ENCODE data around the gene TANC2.
A peak's percentile ranks its signal among the peaks of the same experiment; 100 is the strongest.
"Not testable (repeated sequence)": the region's sequence is repeated elsewhere in the genome, so short reads cannot be mapped to it uniquely, and the experiment has no call there.

The TANC2 gene

GRCh38 chr17:62964506-62964905 is 1.5 kb upstream of the TANC2 start:
- no peak for DNase-seq (ENCODE audit: low read depth in 2 of 2)

DNA sequence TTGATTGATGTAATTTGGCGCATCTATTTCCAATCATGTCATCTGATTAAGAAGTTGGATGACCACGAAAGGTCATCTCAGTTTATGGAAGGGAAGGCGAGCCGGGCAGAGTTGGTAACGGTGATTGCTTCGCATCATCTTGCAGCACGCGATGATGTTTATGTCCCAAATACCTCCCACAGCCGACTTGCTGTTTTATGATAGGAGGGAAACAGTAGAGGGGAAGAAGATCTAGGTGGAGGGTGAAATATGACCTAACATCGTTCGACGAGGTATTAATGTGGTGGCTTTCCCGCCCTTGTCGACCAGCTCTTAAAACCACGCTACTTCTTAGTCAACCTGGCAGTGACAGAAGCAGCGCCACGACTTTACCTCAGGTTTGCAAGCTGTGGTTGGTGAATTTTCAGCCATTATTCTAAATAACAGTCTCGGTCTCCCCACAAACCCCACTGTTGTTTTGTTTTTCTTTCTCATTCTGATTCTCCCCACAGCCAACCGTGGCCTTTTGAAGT is 805 bp upstream of the TANC2 start:
- peak in 1 of 2 donors; percentile 12 for DNase-seq (ENCODE audit: low read depth in 2 of 2)

DNA sequence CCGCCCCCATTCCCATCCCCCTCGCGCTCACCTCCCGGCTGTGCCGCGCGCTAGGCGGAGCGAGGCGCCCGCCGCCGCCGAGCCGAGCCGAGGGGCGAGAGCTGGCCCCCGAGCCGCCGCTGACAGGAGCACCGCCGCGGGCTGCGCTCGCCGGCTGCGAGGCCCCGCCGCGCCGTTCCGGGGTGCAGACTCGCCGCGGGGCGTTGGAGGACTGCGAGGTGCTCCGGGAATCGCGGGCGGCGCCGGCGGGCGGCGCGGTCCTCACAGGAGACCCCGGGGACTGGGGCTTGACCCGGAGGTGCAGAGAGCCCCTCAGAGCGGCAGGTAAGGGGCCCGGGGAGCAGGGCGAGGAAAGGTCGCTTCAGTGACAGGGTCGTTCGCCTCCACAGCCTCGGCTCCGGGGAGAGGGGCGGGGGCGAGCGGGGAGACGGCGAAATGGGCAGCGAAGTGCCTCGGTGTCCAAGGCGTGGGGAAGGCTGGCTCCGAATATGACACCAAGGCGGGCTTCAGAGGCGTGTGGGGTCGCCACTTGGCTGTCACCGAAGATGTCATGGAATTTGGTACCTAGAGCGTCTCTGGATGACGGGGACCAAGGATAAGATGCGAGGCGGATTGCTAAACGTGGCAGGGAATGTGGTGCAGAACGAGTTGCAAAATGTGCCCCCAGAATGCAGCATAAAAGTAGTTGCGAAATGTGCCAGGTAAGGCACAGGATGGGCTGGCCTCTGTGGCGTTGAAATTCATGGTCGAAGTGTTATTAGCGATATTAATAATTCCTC is 580 bp downstream of the TANC2 start:
- DNase-seq (ENCODE audit: low read depth in 2 of 2): peak; percentile 58 to 68

GRCh38 chr17:62967205-62967529 is 1.1 kb downstream of the TANC2 start:
- DNase-seq (ENCODE audit: low read depth in 2 of 2): no peak

DNA sequence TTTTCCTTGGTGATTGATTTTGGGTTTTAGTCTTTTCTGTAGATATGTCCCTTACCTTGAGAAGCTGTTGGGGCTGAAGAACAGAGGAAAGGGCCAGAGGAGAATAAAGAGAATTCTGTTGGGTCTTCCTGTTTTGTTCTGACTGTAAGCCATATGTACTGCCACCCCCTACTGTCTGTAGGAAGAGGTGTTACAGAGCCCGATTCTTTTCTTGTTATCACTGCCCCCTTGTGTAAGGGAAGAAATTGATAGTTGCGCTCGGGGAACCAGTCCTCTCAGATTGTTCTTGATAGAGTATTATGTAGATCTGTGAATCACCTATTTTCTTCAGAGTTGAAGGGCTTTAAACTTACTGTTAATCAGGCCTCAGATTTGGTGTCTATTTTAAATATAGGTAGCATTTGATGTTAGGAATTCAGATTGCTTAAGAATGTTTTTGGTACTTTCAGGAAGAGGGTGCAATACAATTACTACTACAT is 2.4 kb downstream of the TANC2 start:
- peak in 1 of 2 donors; percentile 44 for DNase-seq (ENCODE audit: low read depth in 2 of 2)

DNA sequence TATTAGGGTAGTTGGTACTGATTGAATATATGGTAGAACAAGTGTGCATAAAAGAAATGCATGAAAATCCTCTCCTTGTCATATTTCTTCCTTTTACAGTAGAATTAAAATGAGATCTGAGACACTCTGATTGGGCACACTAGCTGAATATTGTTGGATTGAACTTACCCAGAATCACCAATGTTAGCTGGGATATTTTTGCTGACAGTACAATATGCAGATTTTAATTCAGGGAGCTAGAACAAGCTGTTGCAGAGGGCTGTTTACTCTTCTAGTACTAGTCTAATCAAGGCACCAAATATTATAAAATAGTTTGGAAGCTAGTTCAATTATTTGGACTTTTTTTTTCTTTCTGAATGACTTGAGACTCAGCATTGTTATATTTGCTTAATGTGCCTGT is 4.6 kb downstream of the TANC2 start:
- DNase-seq (ENCODE audit: low read depth in 2 of 2): no peak

DNA sequence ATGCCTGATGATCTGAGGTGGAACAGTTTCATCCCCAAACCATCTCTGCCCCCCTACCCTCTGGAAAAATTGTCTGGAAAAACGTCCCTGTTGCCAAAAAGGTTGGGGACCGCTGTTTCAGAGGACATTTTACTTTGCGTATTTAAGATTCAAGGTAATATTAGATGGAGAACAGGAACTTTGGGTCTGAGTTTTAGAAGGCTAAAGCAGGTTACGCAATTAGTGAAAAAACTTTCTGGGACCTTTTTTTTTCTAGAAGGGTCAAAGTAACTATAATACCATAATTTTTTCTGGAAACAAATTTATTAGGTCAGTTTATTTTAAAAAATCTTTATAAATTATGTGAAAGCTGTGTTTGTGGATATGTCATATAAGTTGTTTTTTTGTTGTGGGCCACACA is 5.8 kb downstream of the TANC2 start:
- no peak for DNase-seq (ENCODE audit: low read depth in 2 of 2)

DNA sequence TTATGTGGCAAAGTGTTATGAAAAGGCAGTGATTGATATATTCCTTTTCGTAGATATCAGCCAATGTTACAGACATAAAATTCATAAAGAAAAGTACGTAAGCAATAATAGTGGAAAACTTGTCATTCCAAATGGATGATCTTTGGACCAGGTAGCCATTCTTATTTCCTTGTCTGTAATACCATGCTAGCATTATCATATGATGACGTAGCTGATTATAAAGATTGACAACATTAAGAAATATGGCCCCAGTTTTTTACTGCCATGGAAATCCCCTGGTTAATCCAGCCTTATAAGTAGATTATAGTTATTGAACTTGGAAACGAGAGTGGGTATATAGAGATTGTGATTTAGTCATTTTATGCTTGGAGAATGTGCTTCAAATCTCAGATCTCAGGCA is 8.8 kb downstream of the TANC2 start:
- no peak for DNase-seq (ENCODE audit: low read depth in 2 of 2)

DNA sequence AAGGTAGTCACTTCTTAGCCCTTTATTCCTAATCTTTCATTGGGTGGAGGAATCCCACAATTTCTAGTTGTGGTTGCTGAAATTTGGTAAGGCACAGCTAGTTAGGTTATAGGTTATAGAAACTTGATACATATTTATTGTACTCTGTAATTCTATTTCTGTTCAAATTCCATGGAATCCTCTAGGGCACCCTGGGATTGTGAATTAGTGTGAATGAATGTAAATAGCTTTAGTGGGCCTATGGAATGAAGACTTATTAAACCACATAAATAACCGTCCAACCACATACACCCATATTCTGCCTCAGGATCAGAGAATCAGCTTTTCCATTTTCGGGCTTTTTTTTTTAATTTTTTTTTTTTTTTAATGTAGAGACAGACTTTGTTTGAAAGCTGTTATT is 9.2 kb downstream of the TANC2 start:
- no peak for DNase-seq (ENCODE audit: low read depth in 2 of 2)

DNA sequence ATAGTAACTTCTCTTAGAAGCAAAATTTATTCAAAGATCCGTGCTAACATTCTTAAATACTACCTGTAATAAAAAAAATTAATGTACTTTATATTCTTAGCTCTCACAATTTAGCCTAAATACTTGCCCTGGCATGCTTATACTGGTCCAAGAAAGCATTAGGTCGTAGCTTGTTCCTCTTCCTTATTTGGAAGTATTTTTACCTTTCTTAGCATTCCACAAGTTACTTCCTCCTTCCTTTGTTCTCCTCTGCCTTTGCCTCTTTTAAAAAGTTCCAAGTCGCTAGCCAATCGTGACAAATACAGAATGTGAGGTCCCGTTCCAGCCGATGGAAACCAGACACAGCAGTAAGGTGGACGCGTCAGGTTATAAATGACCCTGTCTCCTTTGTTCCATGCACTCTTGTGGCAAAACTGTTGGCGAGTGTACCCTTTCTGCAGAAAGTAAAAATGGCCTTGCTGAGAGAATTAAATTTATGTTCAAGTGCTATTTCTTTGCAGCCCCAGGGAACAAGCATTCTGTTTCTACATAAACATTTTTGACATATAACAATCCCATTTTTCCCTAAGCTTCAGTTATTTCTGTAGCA is 10.7 kb downstream of the TANC2 start:
- DNase-seq (ENCODE audit: low read depth in 2 of 2): not testable (repeated sequence)

DNA sequence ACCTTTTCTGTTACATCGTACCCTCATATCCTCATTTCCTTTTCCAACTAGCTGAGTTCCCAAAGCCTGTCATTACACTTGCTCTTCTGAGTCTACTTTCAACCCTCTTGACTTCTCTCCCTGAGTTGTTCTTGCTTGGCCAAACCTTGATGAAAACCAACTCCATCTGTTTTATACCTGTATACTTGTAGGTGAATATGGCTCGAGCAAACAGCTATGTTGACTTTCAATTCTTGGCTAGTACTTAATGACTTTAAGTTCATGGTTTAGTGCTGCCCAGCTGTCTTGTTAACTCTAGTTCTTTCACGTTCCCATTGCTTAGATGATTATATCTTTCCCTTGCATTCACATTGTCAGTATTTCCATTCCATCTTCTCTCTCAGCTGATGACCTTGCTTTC is 14.8 kb downstream of the TANC2 start:
- DNase-seq (ENCODE audit: low read depth in 2 of 2): no peak

DNA sequence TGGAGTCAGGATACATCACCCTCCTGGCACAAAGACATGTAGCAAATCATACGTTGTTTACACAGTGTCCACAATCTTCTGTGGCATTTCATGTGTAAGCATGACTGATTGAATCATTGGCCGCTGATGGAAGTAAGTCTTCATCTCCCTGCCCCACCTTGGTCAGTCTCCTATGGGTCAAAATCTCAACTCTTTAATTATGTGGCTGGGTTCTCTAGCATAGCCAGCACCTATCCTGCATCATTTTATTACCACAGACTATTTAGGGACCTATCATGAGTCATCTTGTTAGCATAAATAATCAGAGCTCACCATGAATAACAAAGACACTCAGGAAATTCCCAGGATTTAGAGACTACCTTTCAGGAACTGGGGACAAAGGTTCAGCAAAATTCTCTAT is 15.9 kb downstream of the TANC2 start:
- no peak for DNase-seq (ENCODE audit: low read depth in 2 of 2)

DNA sequence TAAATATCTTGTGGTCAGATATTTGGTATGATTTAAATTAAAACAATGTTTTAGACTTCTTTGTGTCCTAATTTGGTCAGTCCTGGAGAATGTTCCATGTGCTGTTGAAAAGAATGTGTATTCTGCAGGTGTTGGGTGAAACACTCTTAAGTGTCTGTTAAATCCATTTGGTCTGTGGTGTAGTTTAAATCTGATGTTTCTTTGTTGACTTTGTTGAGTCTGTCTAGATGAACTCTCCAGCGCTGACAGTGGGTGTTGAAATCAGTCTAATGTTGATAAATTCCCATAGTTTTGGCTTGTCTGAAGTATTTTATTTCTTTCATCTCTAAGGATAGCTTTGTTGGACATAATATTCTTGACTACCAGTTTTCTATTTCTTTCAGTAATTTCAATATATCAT is 18.8 kb downstream of the TANC2 start:
- no peak for DNase-seq (ENCODE audit: low read depth in 2 of 2)

GRCh38 chr17:62986549-62986948 is 20.5 kb downstream of the TANC2 start:
- no peak for DNase-seq (ENCODE audit: low read depth in 2 of 2)

DNA sequence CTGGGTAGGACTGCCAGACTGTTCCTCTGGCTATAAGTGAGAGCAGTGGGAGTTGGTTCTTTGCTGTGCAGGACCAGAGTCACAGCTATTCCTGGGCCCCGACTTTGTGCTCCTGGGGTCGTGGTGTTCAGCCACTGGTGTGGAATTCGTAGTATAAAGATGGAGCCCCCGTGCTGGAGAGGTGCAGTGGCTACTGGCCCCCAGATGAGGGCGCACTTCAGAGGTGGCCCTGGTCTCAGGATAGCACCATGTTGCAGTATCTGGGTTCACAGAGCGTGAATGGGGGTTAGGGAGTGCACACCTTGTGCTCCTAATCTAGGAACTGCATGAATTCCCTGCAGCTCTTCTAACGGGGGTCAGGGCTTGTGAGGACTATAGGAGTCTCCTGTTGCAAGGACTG is 21.1 kb downstream of the TANC2 start:
- DNase-seq (ENCODE audit: low read depth in 2 of 2): no peak

DNA sequence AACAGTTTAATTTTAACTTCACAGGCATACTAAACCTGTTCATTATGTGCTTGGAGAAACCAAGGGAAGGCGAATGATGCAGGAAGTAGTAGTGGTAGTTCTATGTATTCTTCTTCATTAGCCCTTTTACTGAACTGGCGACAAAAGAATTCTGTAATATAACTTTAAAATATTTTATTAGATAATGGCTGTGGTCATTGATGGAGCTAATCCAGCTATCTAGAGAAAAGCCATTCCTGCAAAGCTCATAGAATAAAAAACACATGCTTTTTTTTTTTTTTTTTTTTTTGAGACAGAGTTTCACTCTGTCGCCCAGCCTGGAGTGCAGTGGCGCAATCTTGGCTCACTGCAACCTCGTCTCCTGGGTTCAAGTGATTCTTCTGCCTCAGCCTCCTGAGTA is 23.5 kb downstream of the TANC2 start:
- DNase-seq (ENCODE audit: low read depth in 2 of 2): no peak

DNA sequence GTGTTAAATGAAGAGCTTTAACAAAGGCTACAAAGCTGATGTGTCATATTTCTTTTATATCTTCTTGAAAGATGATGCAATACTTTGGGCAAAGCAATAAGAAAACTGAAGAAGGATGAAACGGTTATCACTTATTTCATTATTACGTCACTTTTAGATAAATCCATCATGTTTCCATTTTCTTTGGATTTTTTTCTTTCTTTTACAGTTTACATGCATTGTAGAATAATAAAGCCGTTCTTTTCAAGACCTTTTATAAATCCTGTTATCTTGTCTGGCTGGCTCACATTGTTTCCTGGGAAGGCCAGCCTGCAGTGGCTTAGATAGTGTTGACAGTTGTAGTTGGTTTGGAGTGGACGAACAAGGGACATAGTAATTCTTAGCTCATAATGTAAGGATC is 28.9 kb downstream of the TANC2 start:
- no peak for DNase-seq (ENCODE audit: low read depth in 2 of 2)

GRCh38 chr17:62995377-62995885 is 29.4 kb downstream of the TANC2 start:
- DNase-seq (ENCODE audit: low read depth in 2 of 2): no peak

GRCh38 chr17:62996221-62996620 is 30.2 kb downstream of the TANC2 start:
- DNase-seq (ENCODE audit: low read depth in 2 of 2): no peak

- DNase-seq (ENCODE audit: low read depth in 2 of 2): no peak
Measured at GRCh38 chr17:62998166-62998565, 32.1 kb downstream of the TANC2 start.

- no peak for DNase-seq (ENCODE audit: low read depth in 2 of 2)
Measured at GRCh38 chr17:62998665-62999393, 32.8 kb downstream of the TANC2 start.

GRCh38 chr17:62999736-63000135 is 33.7 kb downstream of the TANC2 start:
- no peak for DNase-seq (ENCODE audit: low read depth in 2 of 2)

Measured in stimulated activated CD4-positive, alpha-beta T cell treated with anti-CD3 and anti-CD28 coated beads, Interleukin-1b, Interleukin-23, amount 100 ng/mL, for 4 hours (primary cell).